HepG2 (cell line): ENCODE measurements around the gene ARHGEF16. TPM values are rescaled to one million over a fixed set of nuclear protein-coding genes. Genes with fewer than 3 reads are reported as not detected.

Source experiments
- ATAC-seq: fragments of 200-7000 bp; cut with Tn5 transposase; 3 replicates; pipeline ENCODE4 v1.9.1; 2020; ENCODE audit warnings: mild to moderate bottlenecking, moderate library complexity
- BruUV-seq: library from RNA; stranded (reverse); fragments of 400-500 nt; replicated peaks from 2 replicates; lab custom pipeline; 2021; lab: Mats Ljungman, UMichigan
- CTCF ChIA-PET: fragments of 300-600 bp; formaldehyde crosslinking; extraction: SDS; loops from one replicate; lab custom pipeline; 2021; ENCODE audit warnings: low total read pairs, inconsistent platforms, low intra/inter-chr PET ratio; lab: Yijun Ruan, JAX
- POLR2A ChIA-PET: fragments of 350-600 bp; sonication (Branson Sonifier 250); formaldehyde crosslinking; loops from one replicate; lab custom pipeline; 2020; ENCODE audit warnings: antibody characterized with exemption, inconsistent platforms; lab: Yijun Ruan, JAX
- DNase-seq: peaks from one replicate; pipeline ENCODE4 v3.0.0-alpha.2; 2015; ENCODE audit warnings: low spot score
- FAIRE-seq: peaks from 3 replicates; lab custom pipeline; 2011; peaks lifted over from hg19 to GRCh38; lab: Jason Lieb, UNC
- H2AFZ ChIP-seq: one replicate; pipeline ENCODE4 v1.6.1; 2011; ENCODE audit warnings: low read length, inconsistent platforms
- H3K27ac ChIP-seq: fragments of 300-600 bp; 3 replicates; pipeline ENCODE4 v1.8.0; 2011; ENCODE audit warnings: mixed run types, mild to moderate bottlenecking, mixed read lengths, low read length, inconsistent platforms; ENCODE audit not compliant: insufficient read depth; ENCODE audit errors: extremely low read length
- H3K27me3 ChIP-seq, 2 experiments: fragments of 200-600 bp in 1 of 2; 2 replicates in 1 of 2; 3 replicates in 1 of 2; pipeline versions ENCODE4 v1.6.0 to v1.8.0; 2011; ENCODE audit warnings: low read length in 2 of 2, mild to moderate bottlenecking in 2 of 2, moderate library complexity in 2 of 2, inconsistent platforms in 1 of 2; ENCODE audit not compliant: insufficient read depth in 2 of 2, control insufficient read depth in 1 of 2
- H3K36me3 ChIP-seq, 2 experiments: fragments of 200-600 bp in 1 of 2; replicated peaks in 1 of 2; 2 replicates in 1 of 2; 3 replicates in 1 of 2; pipeline versions ENCODE4 v1.5.1 to v1.8.0; 2011; ENCODE audit warnings: low read length in 2 of 2, inconsistent platforms in 1 of 2; ENCODE audit not compliant: insufficient read depth in 2 of 2, control insufficient read depth in 1 of 2
- H3K4me1 ChIP-seq: 2 replicates; pipeline ENCODE4 v1.5.1; 2012; ENCODE audit warnings: low read length, inconsistent platforms; ENCODE audit not compliant: insufficient read depth
- H3K4me2 ChIP-seq: 2 replicates; pipeline ENCODE4 v1.6.0; 2011; ENCODE audit warnings: low read depth, low read length, inconsistent platforms
- H3K4me3 ChIP-seq, 3 experiments: fragments of 200-600 bp in 1 of 3; sonication (generic), shearing (Covaris generic) in 1 of 3; replicated peaks in 1 of 3; 2 replicates each; pipeline ENCODE4 v1.5.1; 2011 to 2016; ENCODE audit warnings: low read length in 3 of 3, inconsistent platforms in 2 of 3, low read depth in 2 of 3, mild to moderate bottlenecking in 2 of 3, control low read depth in 1 of 3, mixed read lengths in 1 of 3; ENCODE audit not compliant: insufficient read depth in 1 of 3
- H3K79me2 ChIP-seq: one replicate; pipeline ENCODE4 v1.6.1; 2011; ENCODE audit warnings: low read length, inconsistent platforms; ENCODE audit not compliant: insufficient read depth
- H3K9ac ChIP-seq: 2 replicates; pipeline ENCODE4 v1.6.0; 2011; ENCODE audit warnings: mild to moderate bottlenecking, low read depth, low read length, inconsistent platforms; ENCODE audit not compliant: insufficient read depth
- H3K9me3 ChIP-seq: 2 replicates; pipeline ENCODE4 v1.5.1; 2012; ENCODE audit warnings: mild to moderate bottlenecking, low read length
- H4K20me1 ChIP-seq: 2 replicates; pipeline ENCODE4 v1.6.0; 2011; ENCODE audit warnings: inconsistent platforms, mild to moderate bottlenecking, low read length, moderate library complexity; ENCODE audit not compliant: insufficient read depth
- ADNP ChIP-seq: sonication (generic); formaldehyde crosslinking; IDR thresholded peaks from 2 replicates; pipeline ENCODE4 v1.4.0; 2020; ENCODE audit warnings: missing genetic modification reagents
- ARID2 ChIP-seq: sonication (generic); formaldehyde crosslinking; IDR thresholded peaks from 2 replicates; pipeline ENCODE4 v1.8.1; 2022; ENCODE audit warnings: mild to moderate bottlenecking, missing genetic modification reagents, borderline replicate concordance
- GTF2F1 ChIP-seq: fragments of 150-350 bp; IDR thresholded peaks from 2 replicates; pipeline ENCODE4 v1.6.1; 2014; ENCODE audit warnings: low read length
- HNRNPLL ChIP-seq: fragments of 200-400 bp; formaldehyde crosslinking; IDR thresholded peaks from 2 replicates; pipeline ENCODE4 v1.6.1; 2017; ENCODE audit warnings: mild to moderate bottlenecking, low read depth, low read length; ENCODE audit not compliant: poor library complexity, severe bottlenecking
- KDM1A ChIP-seq: IDR thresholded peaks from 2 replicates; pipeline ENCODE4 v1.6.1; 2016; ENCODE audit warnings: missing compliant biosample characterization
- KLF6 ChIP-seq: IDR thresholded peaks from 2 replicates; pipeline ENCODE4 v1.8.0; 2016; ENCODE audit warnings: missing biosample characterization, missing genetic modification reagents
- KMT2B ChIP-seq: IDR thresholded peaks from 2 replicates; pipeline ENCODE4 v1.6.1; 2016; ENCODE audit warnings: missing genetic modification reagents, missing compliant biosample characterization
- MAFG ChIP-seq: sonication (generic); formaldehyde crosslinking; IDR thresholded peaks from 2 replicates; pipeline ENCODE4 v1.5.1; 2020; ENCODE audit warnings: mild to moderate bottlenecking, missing genetic modification reagents
- MED13 ChIP-seq: sonication (generic); formaldehyde crosslinking; IDR thresholded peaks from 2 replicates; pipeline ENCODE4 v1.5.0; 2020; ENCODE audit warnings: missing genetic modification reagents
- RBFOX2 ChIP-seq: fragments of 200-400 bp; formaldehyde crosslinking; IDR thresholded peaks from 2 replicates; pipeline ENCODE4 v1.6.1; 2017; ENCODE audit warnings: low read depth, mild to moderate bottlenecking, low read length
- SCMH1 ChIP-seq: sonication (generic); formaldehyde crosslinking; IDR thresholded peaks from 2 replicates; pipeline ENCODE4 v1.9.0; 2021; ENCODE audit warnings: missing genetic modification reagents, mild to moderate bottlenecking, borderline replicate concordance
- SRSF9 ChIP-seq: fragments of 200-400 bp; formaldehyde crosslinking; IDR thresholded peaks from 2 replicates; pipeline ENCODE4 v1.6.1; 2018; ENCODE audit warnings: borderline replicate concordance, mild to moderate bottlenecking, low read depth, low read length; ENCODE audit not compliant: insufficient read depth, poor library complexity, severe bottlenecking
- STAG1 ChIP-seq: sonication (generic); formaldehyde crosslinking; IDR thresholded peaks from 2 replicates; pipeline ENCODE4 v1.4.0; 2020; ENCODE audit warnings: missing genetic modification reagents
- ZBTB20 ChIP-seq: sonication (generic); formaldehyde crosslinking; IDR thresholded peaks from 2 replicates; pipeline ENCODE4 v1.8.1; 2023; ENCODE audit warnings: missing genetic modification reagents, low read depth, mild to moderate bottlenecking, borderline replicate concordance
- ZNF280B ChIP-seq: sonication (generic); formaldehyde crosslinking; IDR thresholded peaks from 2 replicates; pipeline ENCODE4 v1.5.0; 2020; ENCODE audit warnings: missing genetic modification reagents, mild to moderate bottlenecking, borderline replicate concordance
- ZNF441 ChIP-seq: sonication (generic); formaldehyde crosslinking; IDR thresholded peaks from 2 replicates; pipeline ENCODE4 v1.7.0; 2021; ENCODE audit warnings: missing genetic modification reagents, borderline replicate concordance
- ZNF572 ChIP-seq: sonication (generic); formaldehyde crosslinking; IDR thresholded peaks from 2 replicates; pipeline ENCODE4 v1.5.1; 2020; ENCODE audit warnings: mild to moderate bottlenecking, missing genetic modification reagents
- ZNF629 ChIP-seq: sonication (generic); formaldehyde crosslinking; conservative IDR thresholded peaks from 2 replicates; pipeline ENCODE4 v1.5.0; 2020; ENCODE audit warnings: missing genetic modification reagents
- ZSCAN30 ChIP-seq: sonication (generic); formaldehyde crosslinking; IDR thresholded peaks from 2 replicates; pipeline ENCODE4 v1.5.0; 2020; ENCODE audit warnings: mild to moderate bottlenecking, missing genetic modification reagents
- WGBS: methylation state at CpG from one replicate; pipeline ENCODE4 v1.1.6; 2017; ENCODE audit warnings: low lambda C conversion rate; 5-methylcytosine and 5-hydroxymethylcytosine counted together
- in situ Hi-C: cut with HindIII; loops from 2 replicates; pipeline ENCODE4 v1.10.0; 2017; ENCODE audit warnings: low pct_unique_long_range_greater_than_20kb; ENCODE audit not compliant: extremely low pct_ligation_motif_present
- intact Hi-C: fragments of 100-400 bp; cut with micrococcal nuclease; formaldehyde crosslinking; loops from one replicate; pipeline ENCODE4 v1.10.0; 2022; ENCODE audit not compliant: unreplicated experiment
- polyA plus RNA-seq, 8 experiments: library from polyadenylated mRNA; depleted of rRNA in 3 of 8; stranded (reverse) in 7 of 8; unstranded in 1 of 8; fragments of >200 nt; fragmentation: Illumina TruSeq in 4 of 8; extraction: Trizol in 4 of 8; gene quantifications; 2 replicates each; pipeline versions ENCODE4 v1.2.1 to v1.2.3, GENCODE V29; 2011 to 2016; ENCODE audit warnings: low read depth in 4 of 8, missing spikeins in 1 of 8, mixed read lengths in 1 of 8; ENCODE audit not compliant: insufficient read depth in 1 of 8
- total RNA-seq, 5 experiments: library from RNA; depleted of rRNA; stranded (reverse); fragments of >200 nt; fragmentation: Illumina TruSeq; extraction: Trizol; gene quantifications; 2 replicates each; pipeline ENCODE4 v1.2.3, GENCODE V29; 2016; ENCODE audit warnings: low read depth in 1 of 5
- TF ChIP-seq, protein P1 (sequence below): sonication (generic); formaldehyde crosslinking; IDR thresholded peaks from 2 replicates; pipeline ENCODE4 v1.4.0; 2020; ENCODE audit warnings: missing genetic modification reagents; ENCODE audit errors: not compliant biosample characterization
- TF ChIP-seq, protein P2 (sequence below): sonication (generic); formaldehyde crosslinking; IDR thresholded peaks from 2 replicates; pipeline ENCODE4 v1.5.1; 2020; ENCODE audit warnings: mild to moderate bottlenecking, missing genetic modification reagents, moderate library complexity
- TF ChIP-seq, protein P3 (sequence below): sonication (generic); formaldehyde crosslinking; IDR thresholded peaks from 2 replicates; pipeline ENCODE4 v1.4.0; 2020; ENCODE audit warnings: missing genetic modification reagents

ARHGEF16 gene
- total and polyA plus RNA-seq, 2 of the 13 experiments (the other 11 are each of a cell fraction or from before 2014, with no cell fraction given), result 20.3 to 39.9 TPM

DNA sequence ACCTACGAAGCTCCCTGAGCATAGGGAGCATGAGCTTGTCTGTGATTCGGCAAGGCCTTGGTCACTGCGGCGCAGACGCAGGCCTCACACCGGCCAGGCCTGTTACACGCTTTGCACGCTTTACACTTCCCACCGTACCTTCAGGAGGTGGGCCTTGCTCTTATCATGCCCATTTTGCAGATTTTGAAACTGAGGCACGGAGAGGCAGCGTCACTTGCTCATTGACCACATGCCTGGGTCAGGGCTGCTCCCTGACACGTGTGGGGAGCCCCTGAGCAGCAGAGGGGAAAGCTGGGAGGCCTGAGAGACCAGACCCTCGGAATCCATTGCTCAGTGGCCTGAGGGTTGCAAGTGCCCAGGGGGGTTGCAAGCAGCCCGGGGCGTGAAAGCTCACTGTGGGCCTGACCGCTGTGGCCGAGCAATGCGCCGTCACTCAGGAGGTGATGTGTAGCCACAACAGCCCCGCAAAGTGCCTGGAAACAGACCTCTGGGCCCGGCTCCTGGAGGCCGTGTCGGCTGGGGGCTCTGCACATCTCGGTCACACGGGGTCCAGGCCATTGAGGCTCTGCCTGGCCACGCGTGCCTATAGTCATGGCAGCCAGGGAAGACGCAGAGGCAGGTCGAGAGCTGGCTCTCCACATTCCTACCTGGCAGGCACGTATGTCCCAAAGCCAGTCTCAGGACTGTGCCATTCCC lies 6.9 kb downstream of the ARHGEF16 start:
- Histone ChIP-seq H3K79me2 (peaks cover 31% of the 10 kb centered on the region), H3K36me3 (peaks cover 0 to 8% of the 10 kb centered on the region in 2 experiments; a peak in 4 of 5 replicates), H2AFZ (no peak overlapping the region), H3K9me3 (no peaks in the 10 kb centered on the region), H3K4me2 (peak overlapping the region; percentile 99), H3K9ac (peak overlapping the region; percentile 86), H4K20me1 (no peaks in the 10 kb centered on the region), H3K27me3 (no peaks in the 10 kb centered on the region), H3K4me1 (peaks cover 53% of the 10 kb centered on the region), H3K4me3 (peak overlapping the region in 1 of 3 experiments; percentile 66; a peak in 1 of 6 replicates), H3K27ac (peak overlapping the region; percentile 98)
- no TSS peak for BruUV-seq
- ATAC-seq, result no peak
- CTCF ChIA-PET, result interaction anchor here (0.7 kb wide), 1 partner anchor 23 kb away, joined by 3 read pairs; no protein-coding TSS in a partner anchor
- POLR2A ChIA-PET, result interaction anchor here (11.4 kb wide), 1 partner anchor 11 kb away, joined by 282 read pairs; no protein-coding TSS in a partner anchor
- in situ Hi-C loops (no loop called here), intact Hi-C loops (no loop called here)
- FAIRE-seq, result no peak
- DNase-seq, result no peak
- 93% methylated on average over 18 of the region's 30 CpGs for WGBS
- TF ChIP-seq KMT2B (no peak), ADNP (CRISPR knock-in tag) (peak; percentile 83; the same call in 1 of the 2 replicates), SCMH1 (CRISPR knock-in tag) (no peak), STAG1 (CRISPR knock-in tag) (no peak), HNRNPLL (peak; percentile 21), SRSF9 (no peak), ARID2 (CRISPR knock-in tag) (no peak), GTF2F1 (no peak), KDM1A (CRISPR knock-in tag) (peak; percentile 93), RBFOX2 (peak; percentile 58), ZNF441 (CRISPR knock-in tag) (no peak), ZNF280B (no peak), ZNF572 (no peak), MAFG (no peak), ZSCAN30 (CRISPR knock-in tag) (no peak), KLF6 (CRISPR knock-in tag) (no peak), ZBTB20 (0 out of 2 replicates have a peak, but pooled peaks have one; percentile 2), MED13 (CRISPR knock-in tag) (no peak), ZNF629 (CRISPR knock-in tag) (peak; percentile 99)
- TF ChIP-seq, protein P1, sequence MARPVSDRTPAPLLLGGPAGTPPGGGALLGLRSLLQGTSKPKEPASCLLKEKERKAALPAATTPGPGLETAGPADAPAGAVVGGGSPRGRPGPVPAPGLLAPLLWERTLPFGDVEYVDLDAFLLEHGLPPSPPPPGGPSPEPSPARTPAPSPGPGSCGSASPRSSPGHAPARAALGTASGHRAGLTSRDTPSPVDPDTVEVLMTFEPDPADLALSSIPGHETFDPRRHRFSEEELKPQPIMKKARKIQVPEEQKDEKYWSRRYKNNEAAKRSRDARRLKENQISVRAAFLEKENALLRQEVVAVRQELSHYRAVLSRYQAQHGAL, result no peak
- TF ChIP-seq, protein P2, sequence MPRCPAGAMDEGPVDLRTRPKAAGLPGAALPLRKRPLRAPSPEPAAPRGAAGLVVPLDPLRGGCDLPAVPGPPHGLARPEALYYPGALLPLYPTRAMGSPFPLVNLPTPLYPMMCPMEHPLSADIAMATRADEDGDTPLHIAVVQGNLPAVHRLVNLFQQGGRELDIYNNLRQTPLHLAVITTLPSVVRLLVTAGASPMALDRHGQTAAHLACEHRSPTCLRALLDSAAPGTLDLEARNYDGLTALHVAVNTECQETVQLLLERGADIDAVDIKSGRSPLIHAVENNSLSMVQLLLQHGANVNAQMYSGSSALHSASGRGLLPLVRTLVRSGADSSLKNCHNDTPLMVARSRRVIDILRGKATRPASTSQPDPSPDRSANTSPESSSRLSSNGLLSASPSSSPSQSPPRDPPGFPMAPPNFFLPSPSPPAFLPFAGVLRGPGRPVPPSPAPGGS (CRISPR knock-in tag), result no peak
- TF ChIP-seq, protein P3, sequence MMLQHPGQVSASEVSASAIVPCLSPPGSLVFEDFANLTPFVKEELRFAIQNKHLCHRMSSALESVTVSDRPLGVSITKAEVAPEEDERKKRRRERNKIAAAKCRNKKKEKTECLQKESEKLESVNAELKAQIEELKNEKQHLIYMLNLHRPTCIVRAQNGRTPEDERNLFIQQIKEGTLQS (CRISPR knock-in tag), result no peak
